GM19351 (cell line): ENCODE measurements around the gene RNF121.

Experiments used
- ATAC-seq: cut with Tn5 transposase; IDR thresholded peaks from one replicate; pipeline ENCODE4 v1.9.1; 2021; ENCODE audit warnings: mild to moderate bottlenecking, moderate library complexity; ENCODE audit not compliant: unreplicated experiment

Gene RNF121

GRCh38 chr11:71934213-71934612 is 5.4 kb downstream of the RNF121 start:
- no peak for ATAC-seq

GRCh38 chr11:71935338-71935925 is 6.6 kb downstream of the RNF121 start:
- ATAC-seq: no peak

GRCh38 chr11:71936825-71937224 is 8.0 kb downstream of the RNF121 start:
- no peak for ATAC-seq

- ATAC-seq: no peak
Measured at GRCh38 chr11:71937826-71938225, 9.0 kb downstream of the RNF121 start.

DNA sequence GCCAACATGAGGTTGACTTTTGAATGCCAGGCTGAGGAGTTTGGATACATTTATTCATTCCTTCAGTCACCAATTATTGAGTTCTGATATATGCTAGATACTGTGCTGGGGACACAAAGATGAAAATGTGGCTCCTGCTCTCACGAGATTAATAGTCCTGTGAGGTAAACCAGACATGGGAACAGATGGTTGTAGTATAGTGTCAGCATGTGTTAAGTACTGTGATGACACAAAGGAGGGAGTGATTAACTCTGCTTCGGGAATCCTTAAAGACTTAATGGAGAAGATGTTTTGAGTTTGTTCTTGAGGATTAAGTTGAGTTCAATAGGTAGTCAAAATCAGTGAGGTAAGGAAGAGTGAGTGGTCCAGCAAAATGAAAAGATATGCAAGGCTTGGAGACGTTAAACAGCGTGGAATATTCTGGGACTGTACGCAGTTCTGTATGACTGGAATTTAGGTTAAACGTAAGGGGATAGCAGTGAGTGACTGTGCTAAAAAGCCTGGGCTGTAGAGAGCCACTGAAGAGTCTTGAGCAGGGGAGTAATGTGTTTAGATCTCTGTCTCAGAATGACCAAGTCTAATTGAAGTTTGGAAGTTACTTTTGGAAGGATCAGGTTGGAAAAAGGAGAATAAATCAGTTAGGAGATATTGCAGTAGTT is 11.8 kb downstream of the RNF121 start:
- ATAC-seq: no peak

DNA sequence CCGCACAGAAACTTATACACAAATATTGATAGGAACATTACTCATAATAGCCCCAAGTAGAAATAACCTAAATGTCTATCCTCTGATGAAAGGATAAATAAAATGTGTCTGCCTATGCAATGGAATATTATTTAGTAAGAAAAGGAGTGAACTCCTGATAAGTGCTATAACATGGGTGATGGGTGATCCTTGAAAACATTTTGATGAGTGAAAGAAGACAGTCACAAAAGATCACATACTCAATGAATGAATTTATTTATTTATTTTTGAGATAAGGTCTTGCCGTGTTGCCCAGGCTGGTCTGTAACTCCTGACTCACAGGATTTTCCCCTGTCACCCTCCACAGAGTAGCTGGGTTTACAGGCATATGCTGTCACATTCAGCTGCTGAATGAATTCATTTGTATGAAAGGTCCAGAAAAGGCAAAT is 17.3 kb downstream of the RNF121 start:
- no peak for ATAC-seq

- ATAC-seq: no peak
Measured at GRCh38 chr11:71947498-71947897, 18.7 kb downstream of the RNF121 start.

- no peak for ATAC-seq
Measured at GRCh38 chr11:71948314-71949027, 19.6 kb downstream of the RNF121 start.

- ATAC-seq: no peak
Measured at GRCh38 chr11:71949034-71949433, 20.2 kb downstream of the RNF121 start.

DNA sequence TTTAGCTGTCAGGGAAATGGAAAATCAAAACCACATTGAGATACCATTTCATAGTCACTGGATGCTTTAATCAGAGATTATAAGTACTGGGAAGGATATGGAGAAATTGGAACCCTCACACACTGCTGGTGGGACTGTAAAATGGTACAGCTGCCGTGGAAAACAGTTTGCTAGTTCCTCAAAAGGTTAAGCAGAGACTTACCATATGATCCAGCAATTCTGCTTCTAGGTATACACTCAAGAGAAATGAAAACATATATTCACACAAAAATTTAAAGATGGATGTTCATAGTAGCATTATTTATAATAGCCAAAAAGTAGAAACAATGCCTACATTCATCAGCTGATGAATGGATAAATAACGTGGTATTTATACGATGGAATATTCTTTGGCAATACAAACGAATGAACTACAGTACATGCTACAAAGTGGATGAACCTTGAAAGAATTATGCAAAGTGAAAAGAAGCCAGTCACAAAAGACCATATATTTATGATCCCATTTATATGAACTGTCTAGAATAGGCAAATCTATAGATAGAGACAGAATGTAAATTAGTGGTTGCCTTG is 23.0 kb downstream of the RNF121 start:
- ATAC-seq: no peak

DNA sequence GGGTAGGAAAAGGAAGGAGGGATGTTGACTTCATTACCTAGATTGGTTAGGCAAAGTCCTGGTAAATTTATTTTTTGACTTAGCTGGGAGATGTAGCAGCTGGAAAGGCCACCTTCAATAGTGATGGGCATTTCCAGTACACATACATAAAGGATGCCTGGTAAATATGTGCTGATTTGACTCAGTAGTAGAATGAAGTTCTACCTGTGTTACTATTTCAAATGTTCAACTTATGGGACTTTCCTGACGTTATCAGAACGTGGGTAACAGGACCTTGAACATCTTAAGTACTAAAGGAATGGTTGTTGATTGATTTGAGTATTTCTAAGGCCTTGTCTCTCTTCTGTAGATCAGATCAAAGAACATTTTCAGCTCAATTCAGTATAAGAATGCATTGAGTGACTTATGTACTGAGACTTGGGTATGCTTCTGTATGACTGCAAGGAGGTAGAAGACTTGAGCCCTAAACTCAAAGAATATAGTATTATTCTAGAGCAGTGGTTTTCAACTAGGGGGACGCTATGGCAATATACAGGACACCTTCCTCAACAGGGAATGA is 27.1 kb downstream of the RNF121 start:
- ATAC-seq: no peak

GRCh38 chr11:71962428-71963038 is 33.7 kb downstream of the RNF121 start:
- no peak for ATAC-seq

GRCh38 chr11:71963468-71963867 is 34.6 kb downstream of the RNF121 start:
- ATAC-seq: no peak

GRCh38 chr11:71964641-71965040 is 35.8 kb downstream of the RNF121 start:
- no peak for ATAC-seq

DNA sequence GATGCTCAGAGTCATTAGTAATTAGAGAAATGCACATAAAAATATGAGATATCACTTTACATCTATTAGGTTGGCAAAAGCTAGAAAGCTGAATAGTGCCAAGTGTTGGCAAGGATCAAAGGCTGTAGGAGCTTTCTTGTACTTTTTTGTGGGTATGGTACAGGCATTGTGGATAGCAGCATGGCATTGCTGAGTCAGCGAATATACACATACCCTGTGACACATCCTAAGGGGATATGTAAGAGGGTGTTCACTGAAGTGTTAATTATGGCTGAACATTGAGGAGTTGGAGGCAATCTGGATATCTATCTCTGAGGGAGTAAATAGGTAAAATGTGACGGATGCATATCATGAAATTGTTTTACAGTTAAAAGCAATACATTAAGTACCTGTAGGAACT is 42.8 kb downstream of the RNF121 start:
- no peak for ATAC-seq

- ATAC-seq: no peak
Measured at GRCh38 chr11:71976551-71976950, 47.7 kb downstream of the RNF121 start.

GRCh38 chr11:71977090-71977489 is 48.2 kb downstream of the RNF121 start:
- no peak for ATAC-seq

GRCh38 chr11:71977743-71978418 is 49.0 kb downstream of the RNF121 start:
- no peak for ATAC-seq

- ATAC-seq: no peak
Measured at GRCh38 chr11:71979094-71979493, 50.2 kb downstream of the RNF121 start.

DNA sequence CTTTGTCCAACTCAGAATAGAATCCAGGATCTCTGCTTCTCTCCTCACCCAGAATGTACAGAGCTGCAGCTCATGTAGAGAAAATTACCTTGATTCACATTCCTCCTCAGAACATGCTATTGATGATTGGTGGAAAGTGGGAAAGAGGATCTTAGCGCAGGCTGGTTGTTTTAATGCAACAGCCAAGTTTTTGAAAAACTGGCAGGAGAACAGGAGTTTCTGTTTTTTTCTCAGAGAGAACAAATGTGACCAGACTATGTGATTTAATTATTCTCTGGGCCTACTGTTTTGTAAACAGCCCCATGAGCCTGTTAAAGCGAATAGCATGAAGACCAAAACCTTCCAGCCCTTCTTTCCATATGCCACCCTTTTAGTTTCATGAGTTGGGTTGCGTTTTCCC is 50.8 kb downstream of the RNF121 start:
- ATAC-seq: no peak

DNA sequence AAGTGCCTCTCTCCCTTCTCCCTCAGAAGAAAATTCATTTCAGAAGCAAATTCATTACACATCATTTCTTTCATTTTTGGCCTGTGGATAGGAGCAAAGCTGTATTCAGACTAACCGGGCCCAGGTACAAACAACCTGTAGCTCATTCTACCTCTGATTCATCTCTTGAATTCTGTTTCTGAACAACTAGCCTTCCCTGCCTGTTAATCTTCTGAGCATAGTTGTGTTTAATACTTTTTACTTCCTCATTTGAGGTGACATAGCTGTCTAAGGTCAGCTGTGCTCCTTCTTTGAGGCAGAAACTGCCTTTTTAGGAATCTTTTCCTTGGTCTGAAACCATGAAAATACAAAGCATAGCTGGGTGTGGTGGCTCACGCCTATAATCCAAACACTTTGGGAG is 57.3 kb downstream of the RNF121 start:
- ATAC-seq: no peak
